Stimulated activated CD4-positive, alpha-beta T cell treated with anti-CD3 and anti-CD28 coated beads, Interleukin-4, amount 100 ng/mL, for 48 hours (primary cell): ENCODE results near the gene ZMYM5.
"Not testable (repeated sequence)": the region's sequence is repeated elsewhere in the genome, so short reads cannot be mapped to it uniquely, and the experiment has no call there.

Source experiments
- DNase-seq, 2 donors: peaks; one replicate each; pipeline ENCODE4 v3.0.0-alpha.2; 2020; ENCODE audit warnings: low read depth in 2 of 2

The ZMYM5 gene

DNA sequence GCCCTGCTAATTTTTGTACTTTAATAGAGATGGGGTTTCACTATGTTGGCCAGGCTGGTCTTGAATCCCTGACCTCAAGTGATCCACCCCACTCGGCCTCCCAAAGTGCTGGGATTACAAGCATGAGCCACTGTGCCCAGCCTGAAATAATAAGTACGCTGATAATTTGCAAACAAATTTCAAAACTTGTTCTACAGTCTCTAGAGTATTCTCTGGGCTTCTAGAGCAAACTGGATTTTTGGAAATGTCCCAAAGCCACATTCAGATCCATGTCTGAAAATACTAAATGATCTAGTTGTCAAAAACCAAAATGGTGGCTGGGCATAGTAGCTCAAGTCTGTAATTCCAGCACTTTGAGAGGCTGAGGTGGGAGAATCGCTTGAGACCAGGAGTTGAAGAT is 40.8 kb downstream of the ZMYM5 start:
- DNase-seq: no peak

DNA sequence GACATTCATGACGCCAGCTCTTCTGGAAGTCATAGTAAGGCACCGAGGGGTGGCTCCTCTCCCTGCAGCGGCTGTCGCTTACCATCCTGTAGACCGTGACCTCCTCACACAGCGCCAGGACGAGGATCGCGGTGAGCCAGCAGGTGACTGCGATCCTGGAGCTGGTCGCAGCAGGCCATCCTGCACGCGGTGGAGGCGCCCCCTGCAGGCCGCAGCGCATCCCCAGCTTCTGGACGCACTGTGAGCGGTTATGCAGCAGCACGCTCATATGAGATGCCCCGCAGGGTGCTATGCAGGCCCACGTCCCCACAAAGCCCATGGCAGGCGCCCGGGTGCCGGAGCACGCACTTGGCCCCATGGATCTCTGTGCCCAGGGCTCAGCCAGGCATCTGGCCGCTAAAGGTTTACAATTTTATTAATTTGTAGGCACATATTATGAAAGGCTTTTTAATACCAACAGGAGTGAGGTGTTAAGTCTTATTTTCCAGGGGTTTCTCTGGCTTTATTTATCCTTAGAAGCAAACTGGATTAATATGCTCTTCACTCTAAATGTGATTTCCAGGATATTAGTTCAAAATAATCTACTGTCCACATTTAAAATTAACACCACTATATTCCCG is 45.1 kb downstream of the ZMYM5 start:
- peak; percentile 12 to 45 for DNase-seq

DNA sequence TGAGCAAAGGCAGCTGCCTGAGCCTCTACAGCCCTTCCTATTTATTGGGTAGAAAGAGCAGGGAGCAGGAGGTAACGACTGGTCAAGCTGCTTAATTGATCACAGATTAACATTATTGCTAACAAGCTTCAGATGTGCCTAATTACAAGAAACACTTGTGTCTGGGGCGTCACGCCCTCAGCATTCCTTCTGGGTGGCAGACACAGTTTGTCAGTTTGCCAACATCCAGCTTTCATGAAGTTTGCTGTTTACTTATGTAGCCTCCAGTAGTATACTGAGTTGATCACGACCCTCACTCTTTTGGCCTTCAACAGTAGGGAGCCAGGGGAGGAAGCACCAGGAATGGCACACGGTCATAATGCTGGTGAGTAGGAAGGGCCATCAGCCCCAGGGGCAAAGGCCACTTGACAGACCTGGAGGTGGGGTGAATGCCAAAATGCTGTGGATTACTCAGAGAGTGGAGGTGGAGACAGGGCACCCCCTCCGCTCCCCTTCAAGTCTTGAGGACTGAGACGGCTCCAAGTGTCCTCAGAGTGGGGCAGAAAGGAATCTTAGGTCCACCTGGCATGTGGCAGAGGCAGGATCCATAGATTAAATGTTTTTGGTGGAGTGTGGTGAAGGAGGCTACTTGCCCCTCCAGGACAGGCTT is 45.8 kb downstream of the ZMYM5 start:
- DNase-seq: no peak

- no peak for DNase-seq
Measured at GRCh38 chr13:19817106-19817505, 46.3 kb downstream of the ZMYM5 start.

- DNase-seq: not testable (repeated sequence)
Measured at GRCh38 chr13:19815842-19816241, 47.6 kb downstream of the ZMYM5 start.

DNA sequence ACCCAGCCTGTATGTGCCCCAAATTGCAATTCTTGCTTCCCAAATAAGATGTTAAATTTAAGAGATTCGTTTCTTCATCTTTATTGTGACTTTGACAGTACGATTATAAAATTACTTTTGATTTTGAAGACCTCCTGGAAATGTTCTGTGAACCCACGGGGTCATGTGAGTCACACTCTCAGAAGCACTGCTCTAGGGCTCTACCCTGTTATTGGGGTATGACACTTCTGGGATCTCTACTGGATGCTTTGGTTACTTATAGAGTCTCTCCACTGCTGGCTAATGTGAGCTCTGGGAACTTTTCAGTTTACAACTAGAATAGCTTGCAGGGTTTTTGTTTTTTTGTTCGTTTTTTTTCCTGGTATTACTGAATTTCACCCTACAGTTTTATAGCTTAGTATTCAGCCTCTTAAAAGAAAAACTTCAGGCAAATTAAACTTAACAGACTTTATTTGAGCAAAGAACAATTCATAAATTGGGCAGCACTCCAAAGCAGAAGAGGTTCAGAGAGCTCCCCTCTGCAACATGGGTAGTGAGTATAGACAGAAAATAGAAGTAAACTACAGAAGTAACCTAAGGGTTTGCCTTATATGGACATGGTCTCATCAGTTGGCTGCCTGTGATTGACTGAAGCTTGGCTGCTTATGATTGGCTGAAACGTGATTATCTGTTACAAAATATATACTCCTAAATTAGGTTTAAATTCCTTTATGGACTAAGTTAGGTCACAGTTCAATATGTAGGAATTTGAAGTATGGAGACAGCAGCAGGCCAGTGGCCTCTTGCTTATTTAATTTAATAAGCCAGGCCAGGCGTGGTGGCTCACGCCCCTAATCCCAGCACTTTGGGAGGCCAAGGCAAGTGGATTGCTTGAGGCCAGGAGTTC is 52.2 kb downstream of the ZMYM5 start:
- DNase-seq: no peak

GRCh38 chr13:19810151-19810550 is 53.3 kb downstream of the ZMYM5 start:
- DNase-seq: no peak

GRCh38 chr13:19805765-19806164 is 57.7 kb downstream of the ZMYM5 start:
- DNase-seq: no peak

DNA sequence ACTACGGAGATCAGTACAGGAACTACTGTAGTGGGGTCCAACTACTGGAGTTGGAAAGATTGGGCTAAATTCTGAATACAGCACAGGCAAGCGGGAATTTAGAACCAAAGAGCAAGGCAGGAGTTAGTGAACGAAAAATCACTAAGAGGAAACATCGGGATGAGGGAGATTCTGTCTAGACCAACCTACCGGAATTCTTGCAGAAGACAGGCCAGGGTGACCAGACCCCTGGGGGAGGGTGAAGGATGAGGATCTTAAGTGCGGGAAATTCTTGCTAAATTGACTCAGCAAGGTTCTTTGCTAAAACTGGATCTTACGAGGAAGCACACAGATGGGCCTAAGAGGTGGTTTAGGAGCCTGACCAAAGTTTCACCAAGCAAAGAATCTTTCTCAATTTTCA is 67.5 kb downstream of the ZMYM5 start:
- no peak for DNase-seq

- DNase-seq: no peak
Measured at GRCh38 chr13:19794631-19795030, 68.8 kb downstream of the ZMYM5 start.

- no peak for DNase-seq
Measured at GRCh38 chr13:19791953-19792537, 71.4 kb downstream of the ZMYM5 start.

DNA sequence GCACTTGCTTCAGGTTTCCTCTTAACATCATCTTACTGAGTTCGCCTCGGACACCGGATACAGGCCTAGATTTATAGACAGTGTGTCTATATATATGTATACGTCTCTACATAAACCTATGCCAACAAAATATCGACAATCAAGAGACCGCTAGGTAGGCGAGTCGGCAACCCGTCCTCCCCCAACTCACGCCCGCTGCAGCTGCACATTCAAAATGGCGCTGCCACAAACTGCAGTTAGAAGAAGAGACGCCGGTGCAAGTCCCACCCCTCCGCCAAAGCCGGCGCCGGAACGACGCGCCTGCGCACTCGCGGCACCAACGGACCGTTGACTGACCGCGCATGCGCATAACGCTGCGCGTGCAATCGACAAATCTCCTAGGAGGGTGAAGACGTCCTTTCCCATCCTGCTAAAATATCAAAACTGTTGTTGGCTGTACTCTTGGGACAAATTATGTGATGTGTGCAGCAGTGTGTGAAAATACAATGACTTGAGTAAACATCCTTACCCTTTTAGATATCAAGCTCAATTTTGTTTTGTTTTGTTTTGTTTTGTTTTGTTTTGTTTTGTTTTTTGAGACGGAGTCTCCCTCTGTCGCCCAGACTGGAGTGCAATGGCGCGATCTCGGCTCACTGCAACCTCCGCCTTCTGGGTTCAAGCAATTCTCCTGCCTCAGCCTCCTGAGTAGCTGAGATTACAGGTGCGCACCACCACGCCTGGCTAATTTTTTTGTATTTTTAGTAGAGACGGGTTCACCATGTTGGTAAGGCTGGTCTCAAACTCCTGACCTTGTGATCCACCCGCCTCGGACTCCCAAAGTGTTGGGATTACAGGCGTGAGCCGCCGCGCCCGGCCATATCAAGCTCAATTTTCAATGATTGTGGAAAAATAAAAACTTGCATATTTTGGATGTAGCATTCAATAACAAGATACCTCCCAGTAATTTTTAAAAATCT is 80.4 kb downstream of the ZMYM5 start, which contains the start of gene PSPC1:
Gene PSPC1, minus strand, starts transcription at position 219 of the 956 bp plus-strand sequence. Its CDS starts 188 bp downstream, at position 31.
- peak; percentile 89 to 92 for DNase-seq

DNA sequence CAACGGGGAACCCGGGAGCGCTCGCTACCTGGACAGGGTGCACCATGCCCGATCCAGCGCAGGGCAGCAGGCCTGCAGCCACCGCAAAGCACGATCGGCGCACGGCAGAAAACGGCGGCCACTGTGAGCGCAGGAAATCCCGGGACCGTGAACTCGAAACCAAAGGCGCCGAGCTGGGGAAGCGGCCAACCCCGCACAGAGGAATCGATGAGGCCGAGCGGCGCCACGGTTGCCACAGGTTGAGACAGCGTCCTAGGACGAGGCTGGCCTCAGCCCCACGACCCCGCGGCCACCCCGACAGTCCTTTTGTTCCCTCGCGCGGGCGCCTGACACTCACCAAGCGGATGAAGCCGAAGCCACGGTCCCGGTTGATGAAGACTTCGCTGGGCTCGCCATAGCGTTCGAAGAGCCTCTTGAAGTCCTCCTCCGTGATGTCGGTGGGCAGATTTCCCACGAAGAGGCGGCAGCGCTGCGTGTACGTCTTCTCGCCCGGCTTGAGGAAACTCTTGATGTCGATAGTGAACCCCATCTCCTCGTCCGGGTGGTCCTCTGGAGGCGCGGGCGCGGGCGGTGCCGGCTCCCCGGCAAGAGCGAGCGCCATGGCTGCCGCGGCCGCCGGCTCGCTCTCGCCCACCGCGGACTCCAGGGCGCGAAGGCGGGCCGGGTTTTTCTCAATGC is 81.3 kb downstream of the ZMYM5 start:
- peak; percentile 42 to 51 for DNase-seq

- no peak for DNase-seq
Measured at GRCh38 chr13:19781526-19781925, 81.9 kb downstream of the ZMYM5 start.

DNA sequence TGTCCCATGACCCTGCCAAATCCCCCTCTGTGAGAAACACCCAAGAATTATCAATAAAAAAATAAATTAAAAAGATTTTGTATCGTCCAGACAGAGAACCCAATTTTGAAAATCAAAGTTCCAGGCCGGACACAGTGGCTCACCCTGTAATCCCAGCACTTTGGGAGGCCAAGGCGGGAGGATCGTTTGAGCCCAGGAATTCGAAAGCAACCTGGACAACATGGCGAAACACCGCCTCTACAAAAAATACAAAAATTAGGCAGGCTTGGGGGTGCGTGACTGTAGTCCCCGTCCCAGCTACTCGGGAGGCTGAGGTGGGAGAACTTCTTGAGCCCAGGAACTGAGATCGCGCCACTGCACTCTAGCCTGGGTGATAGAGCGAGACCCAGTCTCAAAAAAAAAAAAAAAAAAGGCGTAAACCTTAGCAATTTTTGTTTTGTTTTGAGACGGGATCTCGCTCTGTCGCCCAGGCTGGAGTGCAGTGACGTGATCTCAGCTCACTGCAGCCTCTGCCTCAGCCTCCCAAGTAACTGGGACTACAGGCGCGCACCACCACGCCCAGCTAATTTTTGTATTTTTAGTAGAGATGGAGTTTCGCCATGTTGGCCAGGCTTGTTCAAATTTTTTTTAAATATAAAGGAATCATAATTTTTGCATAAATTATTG is 82.6 kb downstream of the ZMYM5 start:
- DNase-seq: not testable (repeated sequence)
